Cardiac muscle cell (in vitro differentiated cells and primary cell): ENCODE measurements around the gene HMGB1. TPM values are rescaled to one million over a fixed set of nuclear protein-coding genes. Genes with fewer than 3 reads are reported as not detected.

Experiments used
- DNase-seq, 2 donors: peaks; one replicate each; pipeline versions ENCODE4 v3.0.0 to v3.0.0-alpha.2; 2010 to 2017; ENCODE audit warnings: low read depth in 1 of 2, low spot score in 1 of 2
- H3K27ac ChIP-seq: fragments of 200-600 bp; sonication (generic); 2 replicates; pipeline ENCODE4 v1.5.1; 2016
- H3K27me3 ChIP-seq: fragments of 200-600 bp; sonication (generic); 2 replicates; pipeline ENCODE4 v1.6.0; 2016; ENCODE audit warnings: control low read depth
- H3K36me3 ChIP-seq: fragments of 200-600 bp; sonication (generic); 2 replicates; pipeline ENCODE4 v1.5.1; 2016; ENCODE audit warnings: control low read depth
- H3K4me1 ChIP-seq: fragments of 200-600 bp; sonication (generic); 2 replicates; pipeline ENCODE4 v1.8.1; 2017; ENCODE audit warnings: low read depth, mild to moderate bottlenecking, mixed run types
- H3K4me3 ChIP-seq: fragments of 200-600 bp; sonication (generic); 2 replicates; pipeline ENCODE4 v1.5.1; 2016; ENCODE audit warnings: mild to moderate bottlenecking
- H3K9me3 ChIP-seq: fragments of 200-600 bp; sonication (generic); 2 replicates; pipeline ENCODE4 v1.5.1; 2017; ENCODE audit warnings: low read depth, mild to moderate bottlenecking, control low read depth
- CTCF ChIP-seq: IDR thresholded peaks from 2 replicates; pipeline ENCODE4 v1.5.1; 2012; ENCODE audit warnings: low read depth, mild to moderate bottlenecking, low read length
- polyA plus RNA-seq: library from polyadenylated mRNA; unstranded; fragments of >200 nt; fragmentation: Nextera tagmentation; extraction: Ambion mirVana; gene quantifications from 2 replicates; pipeline ENCODE4 v1.2.1, GENCODE V29; 2016
- total RNA-seq: library from RNA; depleted of rRNA; stranded (reverse); fragments of >200 nt; gene quantifications from 2 replicates; pipeline ENCODE4 v1.2.3, GENCODE V29; 2016

The HMGB1 gene
- total and polyA plus RNA-seq, 2 experiments from 2014 or later, result 576 to 642 TPM

DNA sequence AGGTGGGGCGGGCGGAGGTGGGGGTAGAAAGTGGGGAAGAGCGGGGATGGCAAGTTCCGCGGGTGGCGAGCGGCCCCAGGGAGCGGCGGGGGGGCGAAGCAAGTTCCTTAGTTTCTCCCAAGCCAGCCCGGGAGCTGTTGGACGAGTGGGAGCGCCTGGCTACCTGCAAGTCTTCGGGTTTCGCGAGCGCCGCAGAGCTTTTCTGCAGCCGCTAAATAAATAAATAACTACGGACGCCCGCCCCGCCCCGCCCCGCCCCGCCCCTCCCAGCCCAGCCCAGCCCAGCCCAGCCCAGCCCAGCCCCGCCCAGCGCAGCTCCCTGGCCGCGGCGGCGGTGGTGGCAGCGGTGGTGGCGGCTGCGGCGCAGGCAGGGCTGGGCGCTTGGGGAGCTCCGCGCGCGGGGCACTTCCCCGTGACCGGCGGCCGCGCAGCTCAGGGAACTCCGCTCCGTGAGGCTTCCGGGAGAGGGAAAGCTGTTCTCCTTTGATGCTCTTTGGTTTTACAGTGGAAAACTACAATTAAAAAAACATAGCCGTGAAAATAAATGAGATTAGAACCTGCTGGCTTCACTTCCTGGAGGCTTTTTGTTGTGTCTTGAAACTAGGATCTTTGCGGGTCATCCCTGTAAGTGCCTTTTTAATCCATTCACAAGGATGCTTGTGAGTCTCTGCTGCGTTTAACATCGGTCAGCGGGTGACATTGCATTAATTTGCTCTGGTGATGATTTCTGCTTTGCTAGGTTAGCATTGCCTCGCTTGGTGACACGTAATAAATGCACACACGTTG lies 43.5 kb downstream of the HMGB1 start, which contains the start of gene UBE2L5:
Gene UBE2L5, plus strand, starts transcription at position 440 of the 786 bp plus-strand sequence. CDS start 5,498 bp downstream, outside the sequence.
- TF ChIP-seq CTCF, result no peak
- H3K27me3 ChIP-seq, result no peaks in the 10 kb centered on the region
- H3K9me3 ChIP-seq, result no peaks in the 10 kb centered on the region
- peak within 1 kb of the TSS; percentile 71 for H3K27ac ChIP-seq
- H3K4me3 ChIP-seq, result peak within 1 kb of the TSS; percentile 53
- no peaks in the 10 kb centered on the region for H3K36me3 ChIP-seq
- no peaks in the 10 kb centered on the region for H3K4me1 ChIP-seq
- peak; percentile 84 to 87 for DNase-seq

- Histone ChIP-seq H3K9me3 (no peaks in the 10 kb centered on the region), H3K27ac (peak overlapping the region; percentile 71)
- peak; percentile 87 to 95 for DNase-seq
Measured at GRCh38 chr13:30421093-30422053, 44.4 kb downstream of the HMGB1 start.

DNA sequence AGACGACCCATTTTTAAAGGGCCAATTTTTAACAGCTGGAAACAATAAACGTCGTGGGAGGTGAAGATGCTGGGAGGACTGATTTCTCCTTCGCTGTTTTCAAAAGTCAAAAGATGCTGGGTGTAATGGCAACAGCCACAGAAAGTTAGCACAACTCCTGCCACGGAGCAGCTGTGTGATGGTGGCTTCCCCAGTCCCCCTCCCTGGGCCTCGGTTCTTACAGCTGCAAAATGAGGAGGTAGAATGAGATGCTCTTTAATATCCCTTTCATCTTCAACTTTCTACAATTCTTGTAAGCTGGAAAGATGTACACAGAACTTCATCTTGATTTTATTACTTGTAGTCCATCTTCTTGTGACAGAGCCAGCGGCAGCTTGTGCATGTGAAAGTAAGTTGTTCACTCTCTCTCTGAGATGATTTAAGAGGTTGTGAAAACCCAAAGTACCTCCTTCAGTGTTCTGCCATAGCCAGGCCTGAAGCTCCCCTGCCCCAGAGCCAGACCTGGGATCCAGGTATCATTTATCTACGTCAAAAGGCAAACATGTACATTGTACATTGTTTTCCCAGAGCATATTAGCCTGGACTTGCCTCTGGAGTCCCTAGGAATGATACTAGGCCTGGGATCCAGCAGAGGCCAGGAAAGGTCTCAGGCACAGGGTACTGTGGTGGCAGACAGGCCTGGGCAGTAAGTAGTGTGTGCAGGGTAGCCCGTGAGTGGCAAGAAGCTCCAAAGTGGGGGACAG lies 46.8 kb downstream of the HMGB1 start:
- Histone ChIP-seq H3K4me3 (no peak overlapping the region), H3K27me3 (no peaks in the 10 kb centered on the region), H3K4me1 (peaks cover 13% of the 10 kb centered on the region), H3K36me3 (no peaks in the 10 kb centered on the region), H3K27ac (no peak overlapping the region), H3K9me3 (no peaks in the 10 kb centered on the region)
- no peak for DNase-seq
- TF ChIP-seq CTCF, result no peak

More at GRCh38 chr13:30421093-30422053, 44.4 kb downstream of the HMGB1 start:
- Histone ChIP-seq H3K4me1 (peaks cover 8% of the 10 kb centered on the region), H3K4me3 (peak overlapping the region; percentile 53), H3K27me3 (no peaks in the 10 kb centered on the region), H3K36me3 (no peaks in the 10 kb centered on the region)
- TF ChIP-seq CTCF, result no peak

DNA sequence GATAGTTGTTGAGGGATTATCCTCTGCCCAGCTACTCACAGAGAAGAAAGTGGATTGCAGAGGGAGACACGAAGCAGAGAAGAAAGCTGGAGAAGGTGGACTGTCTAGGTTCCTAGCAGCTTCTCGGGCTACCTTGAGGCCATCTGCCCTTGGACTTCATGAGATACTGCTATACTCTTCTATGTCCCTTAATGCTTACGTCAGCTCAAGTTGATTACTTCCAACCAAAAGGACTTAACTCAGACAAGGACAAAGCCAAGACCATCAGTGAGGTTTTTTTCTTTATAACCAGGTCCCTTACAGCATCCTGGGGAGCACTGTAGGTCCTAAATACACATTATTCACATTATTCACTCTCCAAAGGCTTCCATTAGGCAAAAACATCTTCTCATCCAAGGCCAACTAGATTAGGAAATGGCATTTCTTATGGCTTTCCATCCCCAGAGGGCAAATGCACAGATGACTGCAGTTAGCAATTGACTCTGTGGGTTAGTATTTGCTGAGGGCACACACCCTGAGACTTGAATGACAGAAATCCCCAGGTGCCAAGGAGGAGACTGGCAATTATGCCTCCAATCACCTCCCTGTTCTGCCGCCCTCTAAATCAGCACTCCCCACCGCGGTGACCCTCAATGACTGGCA lies 47.5 kb downstream of the HMGB1 start:
- no peak for TF ChIP-seq CTCF
- H3K4me3 ChIP-seq, result no peak overlapping the region

GRCh38 chr13:30416471-30416870 lies 49.3 kb downstream of the HMGB1 start:
- Histone ChIP-seq H3K36me3 (no peaks in the 10 kb centered on the region), H3K27ac (peak overlapping the region; percentile 49), H3K4me1 (peaks cover 13% of the 10 kb centered on the region), H3K27me3 (no peaks in the 10 kb centered on the region), H3K9me3 (no peaks in the 10 kb centered on the region), H3K4me3 (no peak overlapping the region)
- TF ChIP-seq CTCF, result no peak
- DNase-seq, result no peak

More for the DNA sequence above, 47.5 kb downstream of the HMGB1 start:
- Histone ChIP-seq H3K4me1 (peaks cover 13% of the 10 kb centered on the region), H3K27ac (no peak overlapping the region), H3K27me3 (no peaks in the 10 kb centered on the region), H3K36me3 (no peaks in the 10 kb centered on the region), H3K9me3 (no peaks in the 10 kb centered on the region)
- no peak for DNase-seq
